HepG2 (cell line): ENCODE measurements around the gene THBD. TPM values are rescaled to one million over a fixed set of nuclear protein-coding genes. Genes with fewer than 3 reads are reported as not detected.

Experiments used
- ATAC-seq: fragments of 200-7000 bp; cut with Tn5 transposase; 3 replicates; pipeline ENCODE4 v1.9.1; 2020; ENCODE audit warnings: mild to moderate bottlenecking, moderate library complexity
- BruUV-seq: library from RNA; stranded (reverse); fragments of 400-500 nt; replicated peaks from 2 replicates; lab custom pipeline; 2021; lab: Mats Ljungman, UMichigan
- CTCF ChIA-PET: fragments of 300-600 bp; formaldehyde crosslinking; extraction: SDS; loops from one replicate; lab custom pipeline; 2021; ENCODE audit warnings: low total read pairs, inconsistent platforms, low intra/inter-chr PET ratio; lab: Yijun Ruan, JAX
- POLR2A ChIA-PET: fragments of 350-600 bp; sonication (Branson Sonifier 250); formaldehyde crosslinking; loops from one replicate; lab custom pipeline; 2020; ENCODE audit warnings: antibody characterized with exemption, inconsistent platforms; lab: Yijun Ruan, JAX
- DNase-seq: peaks from one replicate; pipeline ENCODE4 v3.0.0-alpha.2; 2015; ENCODE audit warnings: low spot score
- FAIRE-seq: peaks from 3 replicates; lab custom pipeline; 2011; peaks lifted over from hg19 to GRCh38; lab: Jason Lieb, UNC
- H2AFZ ChIP-seq: one replicate; pipeline ENCODE4 v1.6.1; 2011; ENCODE audit warnings: low read length, inconsistent platforms
- H3K27ac ChIP-seq: fragments of 300-600 bp; 3 replicates; pipeline ENCODE4 v1.8.0; 2011; ENCODE audit warnings: mixed run types, mild to moderate bottlenecking, mixed read lengths, low read length, inconsistent platforms; ENCODE audit not compliant: insufficient read depth; ENCODE audit errors: extremely low read length
- H3K27me3 ChIP-seq, 2 experiments: fragments of 200-600 bp in 1 of 2; 2 replicates in 1 of 2; 3 replicates in 1 of 2; pipeline versions ENCODE4 v1.6.0 to v1.8.0; 2011; ENCODE audit warnings: low read length in 2 of 2, mild to moderate bottlenecking in 2 of 2, moderate library complexity in 2 of 2, inconsistent platforms in 1 of 2; ENCODE audit not compliant: insufficient read depth in 2 of 2, control insufficient read depth in 1 of 2
- H3K36me3 ChIP-seq, 2 experiments: fragments of 200-600 bp in 1 of 2; replicated peaks in 1 of 2; 2 replicates in 1 of 2; 3 replicates in 1 of 2; pipeline versions ENCODE4 v1.5.1 to v1.8.0; 2011; ENCODE audit warnings: low read length in 2 of 2, inconsistent platforms in 1 of 2; ENCODE audit not compliant: insufficient read depth in 2 of 2, control insufficient read depth in 1 of 2
- H3K4me1 ChIP-seq: 2 replicates; pipeline ENCODE4 v1.5.1; 2012; ENCODE audit warnings: low read length, inconsistent platforms; ENCODE audit not compliant: insufficient read depth
- H3K4me2 ChIP-seq: 2 replicates; pipeline ENCODE4 v1.6.0; 2011; ENCODE audit warnings: low read depth, low read length, inconsistent platforms
- H3K4me3 ChIP-seq, 3 experiments: fragments of 200-600 bp in 1 of 3; sonication (generic), shearing (Covaris generic) in 1 of 3; replicated peaks in 1 of 3; 2 replicates each; pipeline ENCODE4 v1.5.1; 2011 to 2016; ENCODE audit warnings: low read length in 3 of 3, inconsistent platforms in 2 of 3, low read depth in 2 of 3, mild to moderate bottlenecking in 2 of 3, control low read depth in 1 of 3, mixed read lengths in 1 of 3; ENCODE audit not compliant: insufficient read depth in 1 of 3
- H3K79me2 ChIP-seq: one replicate; pipeline ENCODE4 v1.6.1; 2011; ENCODE audit warnings: low read length, inconsistent platforms; ENCODE audit not compliant: insufficient read depth
- H3K9ac ChIP-seq: 2 replicates; pipeline ENCODE4 v1.6.0; 2011; ENCODE audit warnings: mild to moderate bottlenecking, low read depth, low read length, inconsistent platforms; ENCODE audit not compliant: insufficient read depth
- H3K9me3 ChIP-seq: 2 replicates; pipeline ENCODE4 v1.5.1; 2012; ENCODE audit warnings: mild to moderate bottlenecking, low read length
- H4K20me1 ChIP-seq: 2 replicates; pipeline ENCODE4 v1.6.0; 2011; ENCODE audit warnings: inconsistent platforms, mild to moderate bottlenecking, low read length, moderate library complexity; ENCODE audit not compliant: insufficient read depth
- BATF2 ChIP-seq: sonication (generic); formaldehyde crosslinking; IDR thresholded peaks from 2 replicates; pipeline ENCODE4 v1.8.0; 2022; ENCODE audit warnings: mild to moderate bottlenecking, missing genetic modification reagents, moderate library complexity
- CBX2 ChIP-seq, 2 experiments: fragments of 200-600 bp in 1 of 2; sonication (generic); formaldehyde crosslinking in 1 of 2; IDR thresholded peaks; 2 replicates each; pipeline versions ENCODE4 v1.7.0 to v1.8.1; 2018 to 2022; ENCODE audit warnings: low read depth in 2 of 2, low read length in 1 of 2, mild to moderate bottlenecking in 1 of 2, missing genetic modification reagents in 1 of 2
- CEBPG ChIP-seq: IDR thresholded peaks from 2 replicates; pipeline ENCODE4 v1.6.1; 2016
- DNMT3B ChIP-seq: conservative IDR thresholded peaks from 2 replicates; pipeline ENCODE4 v1.6.1; 2016; ENCODE audit warnings: missing biosample characterization, control low read depth
- GPBP1L1 ChIP-seq: sonication (generic); formaldehyde crosslinking; IDR thresholded peaks from 2 replicates; pipeline ENCODE4 v1.5.0; 2020; ENCODE audit warnings: mild to moderate bottlenecking, missing genetic modification reagents
- HOXA3 ChIP-seq: sonication (generic); formaldehyde crosslinking; IDR thresholded peaks from 2 replicates; pipeline ENCODE4 v1.5.0; 2020; ENCODE audit warnings: missing genetic modification reagents
- PREB ChIP-seq: sonication (generic); formaldehyde crosslinking; IDR thresholded peaks from 2 replicates; pipeline ENCODE4 v1.4.0; 2020; ENCODE audit warnings: missing genetic modification reagents
- STAT5B ChIP-seq: sonication (generic); formaldehyde crosslinking; IDR thresholded peaks from 2 replicates; pipeline ENCODE4 v1.4.0; 2020; ENCODE audit warnings: missing genetic modification reagents
- TGIF2 ChIP-seq: IDR thresholded peaks from 2 replicates; pipeline ENCODE4 v1.6.1; 2016; ENCODE audit warnings: control low read depth, missing compliant biosample characterization
- ZC3H13 ChIP-seq: sonication (generic); formaldehyde crosslinking; IDR thresholded peaks from 2 replicates; pipeline ENCODE4 v1.8.1; 2023; ENCODE audit warnings: mild to moderate bottlenecking, missing genetic modification reagents, moderate library complexity
- ZNF3 ChIP-seq: IDR thresholded peaks from 2 replicates; pipeline ENCODE4 v1.7.0; 2017; ENCODE audit warnings: inconsistent platforms
- ZNF414 ChIP-seq: sonication (generic); formaldehyde crosslinking; IDR thresholded peaks from 2 replicates; pipeline ENCODE4 v1.5.0; 2020; ENCODE audit warnings: missing genetic modification reagents
- ZNF777 ChIP-seq: sonication (generic); formaldehyde crosslinking; IDR thresholded peaks from 2 replicates; pipeline ENCODE4 v1.4.0; 2020; ENCODE audit warnings: missing genetic modification reagents
- WGBS: methylation state at CpG from one replicate; pipeline ENCODE4 v1.1.6; 2017; ENCODE audit warnings: low lambda C conversion rate; 5-methylcytosine and 5-hydroxymethylcytosine counted together
- in situ Hi-C: cut with HindIII; loops from 2 replicates; pipeline ENCODE4 v1.10.0; 2017; ENCODE audit warnings: low pct_unique_long_range_greater_than_20kb; ENCODE audit not compliant: extremely low pct_ligation_motif_present
- intact Hi-C: fragments of 100-400 bp; cut with micrococcal nuclease; formaldehyde crosslinking; loops from one replicate; pipeline ENCODE4 v1.10.0; 2022; ENCODE audit not compliant: unreplicated experiment
- polyA plus RNA-seq, 8 experiments: library from polyadenylated mRNA; depleted of rRNA in 3 of 8; stranded (reverse) in 7 of 8; unstranded in 1 of 8; fragments of >200 nt; fragmentation: Illumina TruSeq in 4 of 8; extraction: Trizol in 4 of 8; gene quantifications; 2 replicates each; pipeline versions ENCODE4 v1.2.1 to v1.2.3, GENCODE V29; 2011 to 2016; ENCODE audit warnings: low read depth in 4 of 8, missing spikeins in 1 of 8, mixed read lengths in 1 of 8; ENCODE audit not compliant: insufficient read depth in 1 of 8
- total RNA-seq, 5 experiments: library from RNA; depleted of rRNA; stranded (reverse); fragments of >200 nt; fragmentation: Illumina TruSeq; extraction: Trizol; gene quantifications; 2 replicates each; pipeline ENCODE4 v1.2.3, GENCODE V29; 2016; ENCODE audit warnings: low read depth in 1 of 5
- TF ChIP-seq, protein P1 (sequence below), 2 experiments: IDR thresholded peaks; 2 replicates each; pipeline ENCODE4 v1.6.1; 2011 to 2012; ENCODE audit warnings: low read length in 2 of 2, borderline replicate concordance in 1 of 2, low read depth in 1 of 2, mild to moderate bottlenecking in 1 of 2, moderate library complexity in 1 of 2

The THBD gene
- total and polyA plus RNA-seq, 2 of the 13 experiments (the other 11 are each of a cell fraction or from before 2014, with no cell fraction given), result 0.03 TPM; not detected in 1

DNA sequence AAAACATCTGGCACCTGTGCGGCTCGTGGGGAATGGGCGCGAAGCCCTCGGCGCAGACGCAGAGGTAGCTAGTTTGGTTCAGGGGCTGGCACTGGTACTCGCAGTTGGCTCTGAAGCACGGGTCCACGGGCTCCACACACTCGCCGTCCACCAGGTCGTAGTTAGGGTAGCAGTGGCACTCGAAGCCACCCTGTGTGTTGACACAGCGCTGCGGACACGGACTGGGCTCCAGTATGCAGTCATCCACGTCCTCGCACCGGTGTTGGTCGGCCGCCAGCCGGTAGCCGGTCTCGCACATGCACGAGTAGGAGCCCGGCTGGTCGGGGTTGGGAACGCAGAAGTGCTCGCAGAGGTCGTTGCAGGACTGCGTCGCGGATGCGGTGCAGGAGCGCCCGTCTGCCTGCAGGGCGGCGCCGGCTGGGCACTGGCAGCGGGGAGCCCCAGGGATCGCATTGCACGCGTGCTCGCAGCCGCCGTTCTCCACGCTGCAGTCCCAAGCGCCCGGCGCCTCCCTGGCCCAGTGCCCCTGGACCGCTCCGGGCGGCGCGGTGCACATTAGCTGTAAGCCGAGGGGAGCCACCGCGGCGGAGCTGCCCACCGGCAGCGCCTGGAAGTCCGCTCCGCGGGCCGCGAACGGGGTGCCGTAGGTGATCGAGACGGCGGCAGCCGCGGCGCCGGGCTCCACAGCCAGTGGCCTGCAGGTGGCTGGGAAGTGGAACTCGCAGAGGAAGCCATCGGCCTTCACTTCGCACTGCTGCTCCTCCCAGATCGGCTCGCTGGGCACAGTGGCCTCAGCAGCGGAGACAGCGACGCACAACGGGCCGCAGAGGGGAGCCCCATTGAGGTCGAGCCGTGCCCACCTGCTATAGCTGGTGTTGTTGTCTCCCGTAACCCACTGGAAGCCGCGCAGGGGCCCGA, 930 bp downstream of the THBD start:
- H3K27ac ChIP-seq, result no peak overlapping the region
- H3K4me2 ChIP-seq, result no peak overlapping the region
- no peaks in the 10 kb centered on the region for H3K36me3 ChIP-seq
- 70% methylated on average over 52 of the region's 92 CpGs for WGBS
- POLR2A ChIA-PET, result no interaction called here
- CTCF ChIA-PET, result no interaction called here
- H4K20me1 ChIP-seq, result no peaks in the 10 kb centered on the region
- H3K9me3 ChIP-seq, result no peaks in the 10 kb centered on the region
- in situ Hi-C loops (no loop called here), intact Hi-C loops (no loop called here)
- H3K4me3 ChIP-seq, result no peak overlapping the region
- FAIRE-seq, result no peak
- DNase-seq, result no peak
- no TSS peak for BruUV-seq
- no peaks in the 10 kb centered on the region for H3K79me2 ChIP-seq
- no peak overlapping the region for H3K9ac ChIP-seq
- H3K27me3 ChIP-seq, result peaks cover 3 to 31% of the 10 kb centered on the region in 2 experiments; a peak in 4 of 5 replicates
- no peak overlapping the region for H2AFZ ChIP-seq
- ATAC-seq, result peak; percentile 25
- H3K4me1 ChIP-seq, result no peaks in the 10 kb centered on the region
- TF ChIP-seq HOXA3 (CRISPR knock-in tag) (0 out of 2 replicates have a peak, but pooled peaks have one; percentile 33), ZC3H13 (CRISPR knock-in tag) (no peak), TGIF2 (no peak), DNMT3B (no peak), CBX2 (IDR thresholded peaks at IDR 0.05; ENCODE audit: low read depth, low read length) (no peak), CBX2 (CRISPR knock-in tag; IDR thresholded peaks at IDR 0.05; ENCODE audit: low read depth) (no peak), BATF2 (CRISPR knock-in tag) (no peak), ZNF777 (no peak), GPBP1L1 (CRISPR knock-in tag) (no peak), CEBPG (CRISPR knock-in tag) (no peak), ZNF414 (CRISPR knock-in tag) (no peak), PREB (CRISPR knock-in tag) (no peak), STAT5B (CRISPR knock-in tag) (no peak), ZNF3 (CRISPR knock-in tag) (no peak)
- TF ChIP-seq, protein P1, sequence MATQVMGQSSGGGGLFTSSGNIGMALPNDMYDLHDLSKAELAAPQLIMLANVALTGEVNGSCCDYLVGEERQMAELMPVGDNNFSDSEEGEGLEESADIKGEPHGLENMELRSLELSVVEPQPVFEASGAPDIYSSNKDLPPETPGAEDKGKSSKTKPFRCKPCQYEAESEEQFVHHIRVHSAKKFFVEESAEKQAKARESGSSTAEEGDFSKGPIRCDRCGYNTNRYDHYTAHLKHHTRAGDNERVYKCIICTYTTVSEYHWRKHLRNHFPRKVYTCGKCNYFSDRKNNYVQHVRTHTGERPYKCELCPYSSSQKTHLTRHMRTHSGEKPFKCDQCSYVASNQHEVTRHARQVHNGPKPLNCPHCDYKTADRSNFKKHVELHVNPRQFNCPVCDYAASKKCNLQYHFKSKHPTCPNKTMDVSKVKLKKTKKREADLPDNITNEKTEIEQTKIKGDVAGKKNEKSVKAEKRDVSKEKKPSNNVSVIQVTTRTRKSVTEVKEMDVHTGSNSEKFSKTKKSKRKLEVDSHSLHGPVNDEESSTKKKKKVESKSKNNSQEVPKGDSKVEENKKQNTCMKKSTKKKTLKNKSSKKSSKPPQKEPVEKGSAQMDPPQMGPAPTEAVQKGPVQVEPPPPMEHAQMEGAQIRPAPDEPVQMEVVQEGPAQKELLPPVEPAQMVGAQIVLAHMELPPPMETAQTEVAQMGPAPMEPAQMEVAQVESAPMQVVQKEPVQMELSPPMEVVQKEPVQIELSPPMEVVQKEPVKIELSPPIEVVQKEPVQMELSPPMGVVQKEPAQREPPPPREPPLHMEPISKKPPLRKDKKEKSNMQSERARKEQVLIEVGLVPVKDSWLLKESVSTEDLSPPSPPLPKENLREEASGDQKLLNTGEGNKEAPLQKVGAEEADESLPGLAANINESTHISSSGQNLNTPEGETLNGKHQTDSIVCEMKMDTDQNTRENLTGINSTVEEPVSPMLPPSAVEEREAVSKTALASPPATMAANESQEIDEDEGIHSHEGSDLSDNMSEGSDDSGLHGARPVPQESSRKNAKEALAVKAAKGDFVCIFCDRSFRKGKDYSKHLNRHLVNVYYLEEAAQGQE (IDR thresholded peaks at IDR 0.05; ENCODE audit: borderline replicate concordance in 1 of 2, low read depth in 1 of 2, low read length in 2 of 2), result no peak
